Neuron (in vitro differentiated cells): Measurements from ENCODE around the gene HSD17B2.
"Not testable (repeated sequence)": the region's sequence is repeated elsewhere in the genome, so short reads cannot be mapped to it uniquely, and the experiment has no call there.

Experiments
- H2AFZ ChIP-seq: one replicate; pipeline ENCODE4 v1.6.1; 2013; ENCODE audit warnings: low read depth, mild to moderate bottlenecking, inconsistent platforms, low read length, moderate library complexity
- H3K27me3 ChIP-seq: one replicate; pipeline ENCODE4 v1.6.1; 2013; ENCODE audit warnings: low read length; ENCODE audit not compliant: insufficient read depth
- H3K36me3 ChIP-seq: one replicate; pipeline ENCODE4 v1.6.1; 2013; ENCODE audit warnings: low read length; ENCODE audit not compliant: insufficient read depth
- H3K4me1 ChIP-seq: one replicate; pipeline ENCODE4 v1.6.1; 2013; ENCODE audit warnings: low read length; ENCODE audit not compliant: insufficient read depth
- H3K4me3 ChIP-seq: 2 replicates; pipeline ENCODE4 v1.5.1; 2013; ENCODE audit warnings: mild to moderate bottlenecking, low read length, moderate library complexity
- H3K9me3 ChIP-seq: one replicate; pipeline ENCODE4 v1.6.1; 2013; ENCODE audit warnings: low read length

The HSD17B2 gene

GRCh38 chr16:82138478-82139285, 103.6 kb downstream of the HSD17B2 start:
- H3K9me3 ChIP-seq = no peaks in the 10 kb centered on the region
- H3K4me3 ChIP-seq = no peak overlapping the region
- H2AFZ ChIP-seq = no peak overlapping the region
- no peaks in the 10 kb centered on the region for H3K27me3 ChIP-seq
- no peaks in the 10 kb centered on the region for H3K4me1 ChIP-seq
- peaks cover 6% of the 10 kb centered on the region for H3K36me3 ChIP-seq

- not testable (repeated sequence) for H3K9me3 ChIP-seq, H2AFZ ChIP-seq, H3K4me1 ChIP-seq, H3K4me3 ChIP-seq, H3K27me3 ChIP-seq, H3K36me3 ChIP-seq
Observed at GRCh38 chr16:82139286-82139571, 104.2 kb downstream of the HSD17B2 start.

GRCh38 chr16:82146556-82146955, 111.5 kb downstream of the HSD17B2 start:
- Histone ChIP-seq H2AFZ (no peak overlapping the region), H3K4me1 (no peaks in the 10 kb centered on the region), H3K9me3 (peaks cover 2% of the 10 kb centered on the region), H3K27me3 (no peaks in the 10 kb centered on the region), H3K4me3 (no peak overlapping the region), H3K36me3 (peaks cover 41% of the 10 kb centered on the region)

GRCh38 chr16:82146957-82147356, 111.9 kb downstream of the HSD17B2 start:
- H3K27me3 ChIP-seq = no peaks in the 10 kb centered on the region
- no peaks in the 10 kb centered on the region for H3K4me1 ChIP-seq
- no peak overlapping the region for H2AFZ ChIP-seq
- H3K4me3 ChIP-seq = no peak overlapping the region
- H3K36me3 ChIP-seq = peaks cover 41% of the 10 kb centered on the region
- H3K9me3 ChIP-seq = peaks cover 2% of the 10 kb centered on the region

- Histone ChIP-seq H3K36me3 (peaks cover 41% of the 10 kb centered on the region), H3K4me1 (no peaks in the 10 kb centered on the region)
Observed at GRCh38 chr16:82147546-82147945, 112.5 kb downstream of the HSD17B2 start.

More at GRCh38 chr16:82147546-82147945, 112.5 kb downstream of the HSD17B2 start:
- no peak overlapping the region for H2AFZ ChIP-seq
- no peaks in the 10 kb centered on the region for H3K27me3 ChIP-seq
- H3K4me3 ChIP-seq = no peak overlapping the region
- peaks cover 2% of the 10 kb centered on the region for H3K9me3 ChIP-seq
